ENCODE results near the gene ADNP2.

Gene ADNP2

GRCh38 chr18:80095414-80095813 is 13.6 kb upstream of the ADNP2 start:
- H2AK5ac ChIP-seq (ENCODE audit: low read depth, low read length) = no peak overlapping the region
- no peak overlapping the region for H3K9ac ChIP-seq (ENCODE audit: low read depth, low read length, poor library complexity)
- no peak overlapping the region for H2BK120ac ChIP-seq (ENCODE audit: low read depth, low read length)
- H3K4me3 ChIP-seq (ENCODE audit: low read length in 2 of 2) = no peak overlapping the region
- H2AFZ ChIP-seq (ENCODE audit: low read length) = no peak overlapping the region
- no peak overlapping the region for H3K23ac ChIP-seq (ENCODE audit: low read depth, low read length, poor library complexity)
- no peak overlapping the region for H3K27ac ChIP-seq (replicated peaks; ENCODE audit: low read length)
- no peak overlapping the region for H3K4me2 ChIP-seq (ENCODE audit: insufficient read depth, low read length, poor library complexity, severe bottlenecking)
- no CpG with 5 or more reads among the region's 7 CpGs for WGBS, 2 donors (ENCODE audit: extremely low coverage in 2 of 2, insufficient read length in 2 of 2, insufficient replicate concordance in 1 of 2)
- H4K8ac ChIP-seq (ENCODE audit: low read depth, low read length) = no peak overlapping the region
- no peak overlapping the region for H2BK5ac ChIP-seq (ENCODE audit: low read length)
- H3K14ac ChIP-seq (ENCODE audit: low read length) = no peak overlapping the region
- H3K9me3 ChIP-seq (replicated peaks in 1 of 2; ENCODE audit: control insufficient read depth in 2 of 2, insufficient read depth in 1 of 2, low read depth in 1 of 2, low read length in 2 of 2) = peaks cover 0 to 3% of the 10 kb centered on the region in 2 donors
- H4K91ac ChIP-seq (ENCODE audit: low read depth, low read length, poor library complexity) = no peak overlapping the region
- H3K79me1 ChIP-seq (ENCODE audit: low read depth, low read length) = no peaks in the 10 kb centered on the region
- DNase-seq (ENCODE audit: low spot score) = no peak
- no peaks in the 10 kb centered on the region for H3K36me3 ChIP-seq (replicated peaks in 1 of 2; ENCODE audit: control insufficient read depth in 2 of 2, insufficient read depth in 2 of 2, low read length in 2 of 2)
- no peaks in the 10 kb centered on the region for H3K4me1 ChIP-seq (ENCODE audit: control insufficient read depth in 2 of 2, insufficient read depth in 1 of 2, low read depth in 1 of 2, low read length in 2 of 2)
- H3K18ac ChIP-seq (ENCODE audit: low read length) = no peak overlapping the region
- no peaks in the 10 kb centered on the region for H3K27me3 ChIP-seq (ENCODE audit: control insufficient read depth in 3 of 3, insufficient read depth in 3 of 3, low read depth in 1 of 3, low read length in 3 of 3)
- H2BK15ac ChIP-seq (ENCODE audit: low read length) = no peak overlapping the region
- no peak overlapping the region for H2BK12ac ChIP-seq (ENCODE audit: low read length)
- no peak overlapping the region for H3K4ac ChIP-seq (ENCODE audit: low read length)

GRCh38 chr18:80096032-80096565 is 13.0 kb upstream of the ADNP2 start:
- no peak overlapping the region for H2AFZ ChIP-seq (ENCODE audit: low read length)
- no peak overlapping the region for H3K27ac ChIP-seq (replicated peaks; ENCODE audit: low read length)
- no peak overlapping the region for H3K4me3 ChIP-seq (ENCODE audit: low read length in 2 of 2)
- no peaks in the 10 kb centered on the region for H3K79me1 ChIP-seq (ENCODE audit: low read depth, low read length)
- no peak for DNase-seq (ENCODE audit: low spot score)
- H3K27me3 ChIP-seq (ENCODE audit: control insufficient read depth in 3 of 3, insufficient read depth in 3 of 3, low read depth in 1 of 3, low read length in 3 of 3) = no peaks in the 10 kb centered on the region
- H4K8ac ChIP-seq (ENCODE audit: low read depth, low read length) = no peak overlapping the region
- no peaks in the 10 kb centered on the region for H3K9me3 ChIP-seq (replicated peaks in 1 of 2; ENCODE audit: control insufficient read depth in 2 of 2, insufficient read depth in 1 of 2, low read depth in 1 of 2, low read length in 2 of 2)
- H2BK5ac ChIP-seq (ENCODE audit: low read length) = no peak overlapping the region
- H2BK12ac ChIP-seq (ENCODE audit: low read length) = no peak overlapping the region
- no peak overlapping the region for H3K4ac ChIP-seq (ENCODE audit: low read length)
- no peaks in the 10 kb centered on the region for H3K36me3 ChIP-seq (replicated peaks in 1 of 2; ENCODE audit: control insufficient read depth in 2 of 2, insufficient read depth in 2 of 2, low read length in 2 of 2)
- H3K4me2 ChIP-seq (ENCODE audit: insufficient read depth, low read length, poor library complexity, severe bottlenecking) = no peak overlapping the region
- no peak overlapping the region for H2BK120ac ChIP-seq (ENCODE audit: low read depth, low read length)
- H4K91ac ChIP-seq (ENCODE audit: low read depth, low read length, poor library complexity) = no peak overlapping the region
- H3K18ac ChIP-seq (ENCODE audit: low read length) = no peak overlapping the region
- H2BK15ac ChIP-seq (ENCODE audit: low read length) = no peak overlapping the region
- no peaks in the 10 kb centered on the region for H3K4me1 ChIP-seq (ENCODE audit: control insufficient read depth in 2 of 2, insufficient read depth in 1 of 2, low read depth in 1 of 2, low read length in 2 of 2)
- no CpG with 5 or more reads among the region's 10 CpGs for WGBS, 2 donors (ENCODE audit: extremely low coverage in 2 of 2, insufficient read length in 2 of 2, insufficient replicate concordance in 1 of 2)
- no peak overlapping the region for H2AK5ac ChIP-seq (ENCODE audit: low read depth, low read length)
- no peak overlapping the region for H3K14ac ChIP-seq (ENCODE audit: low read length)
- no peak overlapping the region for H3K9ac ChIP-seq (ENCODE audit: low read depth, low read length, poor library complexity)
- no peak overlapping the region for H3K23ac ChIP-seq (ENCODE audit: low read depth, low read length, poor library complexity)

- Histone ChIP-seq H3K14ac (ENCODE audit: low read length) (no peak overlapping the region), H4K91ac (ENCODE audit: low read depth, low read length, poor library complexity) (no peak overlapping the region), H2BK120ac (ENCODE audit: low read depth, low read length) (no peak overlapping the region), H3K23ac (ENCODE audit: low read depth, low read length, poor library complexity) (no peak overlapping the region), H2AK5ac (ENCODE audit: low read depth, low read length) (no peak overlapping the region), H2BK12ac (ENCODE audit: low read length) (no peak overlapping the region), H3K9me3 (replicated peaks in 1 of 2; ENCODE audit: control insufficient read depth in 2 of 2, insufficient read depth in 1 of 2, low read depth in 1 of 2, low read length in 2 of 2) (no peaks in the 10 kb centered on the region), H3K27ac (replicated peaks; ENCODE audit: low read length) (no peak overlapping the region), H2AFZ (ENCODE audit: low read length) (no peak overlapping the region), H2BK15ac (ENCODE audit: low read length) (no peak overlapping the region), H3K79me1 (ENCODE audit: low read depth, low read length) (no peaks in the 10 kb centered on the region), H3K18ac (ENCODE audit: low read length) (no peak overlapping the region), H3K4me3 (ENCODE audit: low read length in 2 of 2) (no peak overlapping the region), H3K4me1 (ENCODE audit: control insufficient read depth in 2 of 2, insufficient read depth in 1 of 2, low read depth in 1 of 2, low read length in 2 of 2) (no peaks in the 10 kb centered on the region), H3K4ac (ENCODE audit: low read length) (no peak overlapping the region), H4K8ac (ENCODE audit: low read depth, low read length) (no peak overlapping the region), H3K9ac (ENCODE audit: low read depth, low read length, poor library complexity) (no peak overlapping the region), H2BK5ac (ENCODE audit: low read length) (no peak overlapping the region), H3K36me3 (replicated peaks in 1 of 2; ENCODE audit: control insufficient read depth in 2 of 2, insufficient read depth in 2 of 2, low read length in 2 of 2) (no peaks in the 10 kb centered on the region), H3K4me2 (ENCODE audit: insufficient read depth, low read length, poor library complexity, severe bottlenecking) (no peak overlapping the region), H3K27me3 (ENCODE audit: control insufficient read depth in 3 of 3, insufficient read depth in 3 of 3, low read depth in 1 of 3, low read length in 3 of 3) (no peaks in the 10 kb centered on the region)
- DNase-seq (ENCODE audit: low spot score) = no peak
- WGBS, 2 donors (ENCODE audit: extremely low coverage in 2 of 2, insufficient read length in 2 of 2, insufficient replicate concordance in 1 of 2) = no CpG with 5 or more reads among the region's 9 CpGs
Measured at GRCh38 chr18:80097201-80097600, 11.9 kb upstream of the ADNP2 start.

- H3K36me3 ChIP-seq (replicated peaks in 1 of 2; ENCODE audit: control insufficient read depth in 2 of 2, insufficient read depth in 2 of 2, low read length in 2 of 2) = no peaks in the 10 kb centered on the region
- H3K4ac ChIP-seq (ENCODE audit: low read length) = no peak overlapping the region
- H2BK5ac ChIP-seq (ENCODE audit: low read length) = no peak overlapping the region
- no peak overlapping the region for H2BK15ac ChIP-seq (ENCODE audit: low read length)
- H2BK12ac ChIP-seq (ENCODE audit: low read length) = no peak overlapping the region
- H3K23ac ChIP-seq (ENCODE audit: low read depth, low read length, poor library complexity) = no peak overlapping the region
- H3K79me1 ChIP-seq (ENCODE audit: low read depth, low read length) = no peaks in the 10 kb centered on the region
- no peak overlapping the region for H4K91ac ChIP-seq (ENCODE audit: low read depth, low read length, poor library complexity)
- H2AFZ ChIP-seq (ENCODE audit: low read length) = no peak overlapping the region
- H3K4me3 ChIP-seq (ENCODE audit: low read length in 2 of 2) = no peak overlapping the region
- H4K8ac ChIP-seq (ENCODE audit: low read depth, low read length) = no peak overlapping the region
- no peak overlapping the region for H3K18ac ChIP-seq (ENCODE audit: low read length)
- no peak overlapping the region for H3K14ac ChIP-seq (ENCODE audit: low read length)
- no CpG with 5 or more reads among the region's 6 CpGs for WGBS, 2 donors (ENCODE audit: extremely low coverage in 2 of 2, insufficient read length in 2 of 2, insufficient replicate concordance in 1 of 2)
- no peak overlapping the region for H3K9ac ChIP-seq (ENCODE audit: low read depth, low read length, poor library complexity)
- no peaks in the 10 kb centered on the region for H3K27me3 ChIP-seq (ENCODE audit: control insufficient read depth in 3 of 3, insufficient read depth in 3 of 3, low read depth in 1 of 3, low read length in 3 of 3)
- H3K27ac ChIP-seq (replicated peaks; ENCODE audit: low read length) = no peak overlapping the region
- DNase-seq (ENCODE audit: low spot score) = no peak
- no peak overlapping the region for H3K4me2 ChIP-seq (ENCODE audit: insufficient read depth, low read length, poor library complexity, severe bottlenecking)
- H3K9me3 ChIP-seq (replicated peaks in 1 of 2; ENCODE audit: control insufficient read depth in 2 of 2, insufficient read depth in 1 of 2, low read depth in 1 of 2, low read length in 2 of 2) = no peaks in the 10 kb centered on the region
- H3K4me1 ChIP-seq (ENCODE audit: control insufficient read depth in 2 of 2, insufficient read depth in 1 of 2, low read depth in 1 of 2, low read length in 2 of 2) = peaks cover 11% of the 10 kb centered on the region in 2 donors
- no peak overlapping the region for H2AK5ac ChIP-seq (ENCODE audit: low read depth, low read length)
- H2BK120ac ChIP-seq (ENCODE audit: low read depth, low read length) = no peak overlapping the region
Measured at GRCh38 chr18:80103231-80103630, 5.8 kb upstream of the ADNP2 start.

Measured in neuronal stem cell (in vitro differentiated cells).